Measurements from ENCODE around the gene ZNF205. TPM values are rescaled to one million over a fixed set of nuclear protein-coding genes. Genes with fewer than 3 reads are reported as not detected.

ZNF205 gene
- total and polyA plus RNA-seq, 10 of the 15 experiments (the other 5 are each of a cell fraction or from before 2014, with no cell fraction given), result 0.26 to 1.5 (median 0.78) TPM; not detected in 2

DNA sequence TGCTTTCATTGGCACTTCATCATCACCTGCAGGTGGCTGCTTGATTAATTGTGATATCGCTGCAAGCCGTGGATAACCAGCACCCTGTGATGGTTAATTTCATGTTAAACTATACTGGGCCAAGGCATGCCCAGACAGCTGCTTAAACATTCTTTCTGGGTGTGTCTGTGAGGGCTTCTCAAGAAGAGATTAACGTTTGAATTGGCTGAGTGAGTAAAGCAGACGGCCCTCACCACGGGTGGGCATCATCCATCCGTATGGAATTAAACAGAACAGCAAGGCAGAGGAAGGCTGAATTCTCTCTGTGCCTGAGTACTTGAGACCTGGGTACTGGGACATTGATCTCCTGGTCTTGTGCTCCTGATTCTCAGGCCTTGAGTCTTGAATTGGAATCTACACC is 15.4 kb downstream of the ZNF205 start (continued):
- TF ChIP-seq, protein P1, sequence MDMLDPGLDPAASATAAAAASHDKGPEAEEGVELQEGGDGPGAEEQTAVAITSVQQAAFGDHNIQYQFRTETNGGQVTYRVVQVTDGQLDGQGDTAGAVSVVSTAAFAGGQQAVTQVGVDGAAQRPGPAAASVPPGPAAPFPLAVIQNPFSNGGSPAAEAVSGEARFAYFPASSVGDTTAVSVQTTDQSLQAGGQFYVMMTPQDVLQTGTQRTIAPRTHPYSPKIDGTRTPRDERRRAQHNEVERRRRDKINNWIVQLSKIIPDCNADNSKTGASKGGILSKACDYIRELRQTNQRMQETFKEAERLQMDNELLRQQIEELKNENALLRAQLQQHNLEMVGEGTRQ (IDR thresholded peaks at IDR 0.05; ENCODE audit: borderline replicate concordance, low read depth, low read length), result no peak
- TF ChIP-seq SREBF1 (IDR thresholded peaks at IDR 0.05; ENCODE audit: low read length), result no peak
- TF ChIP-seq, protein P2, sequence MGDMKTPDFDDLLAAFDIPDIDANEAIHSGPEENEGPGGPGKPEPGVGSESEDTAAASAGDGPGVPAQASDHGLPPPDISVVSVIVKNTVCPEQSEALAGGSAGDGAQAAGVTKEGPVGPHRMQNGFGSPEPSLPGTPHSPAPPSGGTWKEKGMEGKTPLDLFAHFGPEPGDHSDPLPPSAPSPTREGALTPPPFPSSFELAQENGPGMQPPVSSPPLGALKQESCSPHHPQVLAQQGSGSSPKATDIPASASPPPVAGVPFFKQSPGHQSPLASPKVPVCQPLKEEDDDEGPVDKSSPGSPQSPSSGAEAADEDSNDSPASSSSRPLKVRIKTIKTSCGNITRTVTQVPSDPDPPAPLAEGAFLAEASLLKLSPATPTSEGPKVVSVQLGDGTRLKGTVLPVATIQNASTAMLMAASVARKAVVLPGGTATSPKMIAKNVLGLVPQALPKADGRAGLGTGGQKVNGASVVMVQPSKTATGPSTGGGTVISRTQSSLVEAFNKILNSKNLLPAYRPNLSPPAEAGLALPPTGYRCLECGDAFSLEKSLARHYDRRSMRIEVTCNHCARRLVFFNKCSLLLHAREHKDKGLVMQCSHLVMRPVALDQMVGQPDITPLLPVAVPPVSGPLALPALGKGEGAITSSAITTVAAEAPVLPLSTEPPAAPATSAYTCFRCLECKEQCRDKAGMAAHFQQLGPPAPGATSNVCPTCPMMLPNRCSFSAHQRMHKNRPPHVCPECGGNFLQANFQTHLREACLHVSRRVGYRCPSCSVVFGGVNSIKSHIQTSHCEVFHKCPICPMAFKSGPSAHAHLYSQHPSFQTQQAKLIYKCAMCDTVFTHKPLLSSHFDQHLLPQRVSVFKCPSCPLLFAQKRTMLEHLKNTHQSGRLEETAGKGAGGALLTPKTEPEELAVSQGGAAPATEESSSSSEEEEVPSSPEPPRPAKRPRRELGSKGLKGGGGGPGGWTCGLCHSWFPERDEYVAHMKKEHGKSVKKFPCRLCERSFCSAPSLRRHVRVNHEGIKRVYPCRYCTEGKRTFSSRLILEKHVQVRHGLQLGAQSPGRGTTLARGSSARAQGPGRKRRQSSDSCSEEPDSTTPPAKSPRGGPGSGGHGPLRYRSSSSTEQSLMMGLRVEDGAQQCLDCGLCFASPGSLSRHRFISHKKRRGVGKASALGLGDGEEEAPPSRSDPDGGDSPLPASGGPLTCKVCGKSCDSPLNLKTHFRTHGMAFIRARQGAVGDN (IDR thresholded peaks at IDR 0.05), result no peak
- no peak for TF ChIP-seq IKZF1 (conservative IDR thresholded peaks at IDR 0.05)
- no peak for TF ChIP-seq CBX3 (IDR thresholded peaks at IDR 0.05; ENCODE audit: borderline replicate concordance, low read depth)
- no peak for TF ChIP-seq HDGF (IDR thresholded peaks at IDR 0.05)
- TF ChIP-seq, protein P3, sequence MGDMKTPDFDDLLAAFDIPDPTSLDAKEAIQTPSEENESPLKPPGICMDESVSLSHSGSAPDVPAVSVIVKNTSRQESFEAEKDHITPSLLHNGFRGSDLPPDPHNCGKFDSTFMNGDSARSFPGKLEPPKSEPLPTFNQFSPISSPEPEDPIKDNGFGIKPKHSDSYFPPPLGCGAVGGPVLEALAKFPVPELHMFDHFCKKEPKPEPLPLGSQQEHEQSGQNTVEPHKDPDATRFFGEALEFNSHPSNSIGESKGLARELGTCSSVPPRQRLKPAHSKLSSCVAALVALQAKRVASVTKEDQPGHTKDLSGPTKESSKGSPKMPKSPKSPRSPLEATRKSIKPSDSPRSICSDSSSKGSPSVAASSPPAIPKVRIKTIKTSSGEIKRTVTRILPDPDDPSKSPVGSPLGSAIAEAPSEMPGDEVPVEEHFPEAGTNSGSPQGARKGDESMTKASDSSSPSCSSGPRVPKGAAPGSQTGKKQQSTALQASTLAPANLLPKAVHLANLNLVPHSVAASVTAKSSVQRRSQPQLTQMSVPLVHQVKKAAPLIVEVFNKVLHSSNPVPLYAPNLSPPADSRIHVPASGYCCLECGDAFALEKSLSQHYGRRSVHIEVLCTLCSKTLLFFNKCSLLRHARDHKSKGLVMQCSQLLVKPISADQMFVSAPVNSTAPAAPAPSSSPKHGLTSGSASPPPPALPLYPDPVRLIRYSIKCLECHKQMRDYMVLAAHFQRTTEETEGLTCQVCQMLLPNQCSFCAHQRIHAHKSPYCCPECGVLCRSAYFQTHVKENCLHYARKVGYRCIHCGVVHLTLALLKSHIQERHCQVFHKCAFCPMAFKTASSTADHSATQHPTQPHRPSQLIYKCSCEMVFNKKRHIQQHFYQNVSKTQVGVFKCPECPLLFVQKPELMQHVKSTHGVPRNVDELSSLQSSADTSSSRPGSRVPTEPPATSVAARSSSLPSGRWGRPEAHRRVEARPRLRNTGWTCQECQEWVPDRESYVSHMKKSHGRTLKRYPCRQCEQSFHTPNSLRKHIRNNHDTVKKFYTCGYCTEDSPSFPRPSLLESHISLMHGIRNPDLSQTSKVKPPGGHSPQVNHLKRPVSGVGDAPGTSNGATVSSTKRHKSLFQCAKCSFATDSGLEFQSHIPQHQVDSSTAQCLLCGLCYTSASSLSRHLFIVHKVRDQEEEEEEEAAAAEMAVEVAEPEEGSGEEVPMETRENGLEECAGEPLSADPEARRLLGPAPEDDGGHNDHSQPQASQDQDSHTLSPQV (IDR thresholded peaks at IDR 0.05), result no peak

Measured in GM12878 (cell line).